HG03097 (cell line): ENCODE measurements around the gene ESR2.
"Not testable (repeated sequence)": the region's sequence is repeated elsewhere in the genome, so short reads cannot be mapped to it uniquely, and the experiment has no call there.

Source experiments
- ATAC-seq: cut with Tn5 transposase; IDR thresholded peaks from one replicate; pipeline ENCODE4 v1.9.1; 2021; ENCODE audit not compliant: unreplicated experiment, low FRiP score

ESR2 gene

GRCh38 chr14:64293976-64294671 lies at the start of gene ESR2:
TSS of gene ESR2 (minus strand) at chr14:64294371. CDS start at chr14:64282985, 11,386 bp downstream.
- peak; percentile 19 for ATAC-seq

GRCh38 chr14:64340560-64341196 lies 46.5 kb upstream of the ESR2 start:
- no peak for ATAC-seq

GRCh38 chr14:64338616-64339316 lies 44.6 kb upstream of the ESR2 start:
- ATAC-seq, result peak; percentile 89

GRCh38 chr14:64337888-64338615 lies 43.9 kb upstream of the ESR2 start:
- ATAC-seq, result peak; percentile 50

- ATAC-seq, result no peak
These were observed 35.0 kb upstream of the ESR2 start for GRCh38 chr14:64329149-64329548.

GRCh38 chr14:64326502-64326901 lies 32.3 kb upstream of the ESR2 start:
- ATAC-seq, result no peak

- no peak for ATAC-seq
These were observed 30.7 kb upstream of the ESR2 start for GRCh38 chr14:64324895-64325294.

GRCh38 chr14:64324461-64324860 lies 30.3 kb upstream of the ESR2 start:
- ATAC-seq, result no peak

- ATAC-seq, result not testable (repeated sequence)
These were observed 26.2 kb upstream of the ESR2 start for GRCh38 chr14:64320362-64320761.

- ATAC-seq, result not testable (repeated sequence)
These were observed 24.5 kb upstream of the ESR2 start for GRCh38 chr14:64318695-64319094.

- ATAC-seq, result no peak
These were observed 9.3 kb upstream of the ESR2 start for GRCh38 chr14:64303471-64303917.

GRCh38 chr14:64298773-64299172 lies 4.6 kb upstream of the ESR2 start:
- no peak for ATAC-seq

- no peak for ATAC-seq
These were observed 2.4 kb upstream of the ESR2 start for GRCh38 chr14:64296561-64296960.

GRCh38 chr14:64294672-64295413 lies 672 bp upstream of the ESR2 start:
- ATAC-seq, result peak; percentile 73

GRCh38 chr14:64292197-64292596 lies 2.0 kb downstream of the ESR2 start:
- no peak for ATAC-seq

- no peak for ATAC-seq
These were observed 4.6 kb downstream of the ESR2 start for GRCh38 chr14:64289571-64289970.

GRCh38 chr14:64281805-64282204 lies 12.4 kb downstream of the ESR2 start:
- no peak for ATAC-seq

- ATAC-seq, result no peak
These were observed 14.2 kb downstream of the ESR2 start for GRCh38 chr14:64279704-64280668.

GRCh38 chr14:64278458-64278857 lies 15.7 kb downstream of the ESR2 start:
- ATAC-seq, result no peak
